GM12878 (cell line): ENCODE results near the gene LPCAT3. TPM values are rescaled to one million over a fixed set of nuclear protein-coding genes. Genes with fewer than 3 reads are reported as not detected.

ENCODE experiments used
- ATAC-seq: fragments of 200-7000 bp; cut with Tn5 transposase; 3 replicates; pipeline ENCODE4 v1.9.1; 2020; ENCODE audit warnings: mild to moderate bottlenecking, moderate library complexity
- BruUV-seq: library from RNA; stranded (reverse); fragments of 400-500 nt; replicated peaks from 2 replicates; lab custom pipeline; 2021; lab: Mats Ljungman, UMichigan
- CTCF ChIA-PET: fragments of 300-600 bp; sonication (Branson Sonifier 250); formaldehyde crosslinking; extraction: SDS; loops from one replicate; lab custom pipeline; 2021; ENCODE audit warnings: inconsistent platforms; lab: Yijun Ruan, JAX
- POLR2A ChIA-PET: fragments of 350-600 bp; formaldehyde crosslinking; extraction: SDS; loops from one replicate; lab custom pipeline; 2021; ENCODE audit warnings: inconsistent platforms; lab: Charles Lee
- RAD21 ChIA-PET: fragments of 300-600 bp; sonication (Branson Sonifier 250); formaldehyde crosslinking; loops from one replicate; lab custom pipeline; 2023; ENCODE audit warnings: antibody characterized with exemption; ENCODE audit not compliant: unreplicated experiment; lab: Charles Lee
- SMC1A ChIA-PET: fragments of 300-600 bp; sonication (Branson Sonifier 250); formaldehyde crosslinking; loops from one replicate; lab custom pipeline; 2023; ENCODE audit not compliant: unreplicated experiment, uncharacterized antibody; lab: Charles Lee
- DNase-seq: peaks from one replicate; pipeline ENCODE4 v3.0.0-alpha.2; 2011; ENCODE audit warnings: low read depth, low spot score
- FAIRE-seq: peaks from 3 replicates; lab custom pipeline; 2011; peaks lifted over from hg19 to GRCh38; lab: Jason Lieb, UNC
- H2AFZ ChIP-seq: 2 replicates; pipeline ENCODE4 v1.6.0; 2011; ENCODE audit warnings: low read depth, low read length, control low read depth; ENCODE audit not compliant: control insufficient read depth
- H3K27ac ChIP-seq: 2 replicates; pipeline ENCODE4 v1.5.1; 2011; ENCODE audit warnings: control low read depth; ENCODE audit not compliant: control insufficient read depth, insufficient read depth
- H3K27me3 ChIP-seq, 2 experiments: replicated peaks in 1 of 2; 2 replicates each; pipeline versions ENCODE4 v1.6.0 to v1.6.1; 2011; ENCODE audit warnings: low read length in 1 of 2; ENCODE audit not compliant: control insufficient read depth in 2 of 2, insufficient read depth in 2 of 2
- H3K36me3 ChIP-seq, 2 experiments: 2 replicates each; pipeline ENCODE4 v1.5.1; 2011; ENCODE audit warnings: low read length in 1 of 2; ENCODE audit not compliant: control insufficient read depth in 2 of 2, insufficient read depth in 2 of 2
- H3K4me1 ChIP-seq: 2 replicates; pipeline ENCODE4 v1.6.1; 2011; ENCODE audit warnings: mild to moderate bottlenecking, low read length, moderate library complexity, mixed read lengths; ENCODE audit not compliant: control insufficient read depth, insufficient read depth
- H3K4me2 ChIP-seq: 2 replicates; pipeline ENCODE4 v1.6.0; 2011; ENCODE audit warnings: control low read depth; ENCODE audit not compliant: control insufficient read depth, insufficient read depth
- H3K4me3 ChIP-seq: fragments of 200-600 bp; sonication (generic); 2 replicates; pipeline ENCODE4 v1.5.1; 2016
- H3K79me2 ChIP-seq: 2 replicates; pipeline ENCODE4 v1.6.0; 2011; ENCODE audit warnings: low read length; ENCODE audit not compliant: control insufficient read depth, insufficient read depth
- H3K9ac ChIP-seq: 2 replicates; pipeline ENCODE4 v1.8.0; 2011; ENCODE audit warnings: low read length, control low read depth, mixed read lengths; ENCODE audit not compliant: control insufficient read depth, insufficient read depth
- H3K9me3 ChIP-seq: replicated peaks from 3 replicates; pipeline ENCODE4 v1.5.1; 2011; ENCODE audit warnings: mild to moderate bottlenecking, low read length; ENCODE audit not compliant: control insufficient read depth, insufficient read depth
- H4K20me1 ChIP-seq: 2 replicates; pipeline ENCODE4 v1.6.0; 2011; ENCODE audit not compliant: control insufficient read depth, insufficient read depth
- ASH2L ChIP-seq: fragments of 300-600, 200-600 bp; sonication (generic); IDR thresholded peaks from 2 replicates; pipeline ENCODE4 v1.6.1; 2017; ENCODE audit warnings: low read depth, mild to moderate bottlenecking, borderline replicate concordance
- BACH1 ChIP-seq: fragments of 450-650 bp; IDR thresholded peaks from 2 replicates; pipeline ENCODE4 v1.6.1; 2017; ENCODE audit warnings: mild to moderate bottlenecking, borderline replicate concordance
- EP300 ChIP-seq, 2 experiments: fragments of 150-350 bp in 1 of 2; IDR thresholded peaks; 2 replicates each; pipeline ENCODE4 v1.6.1; 2011 to 2012; ENCODE audit warnings: low read depth in 2 of 2, low read length in 2 of 2, borderline replicate concordance in 1 of 2, improper control_type of control experiment in 1 of 2, inconsistent platforms in 1 of 2; ENCODE audit not compliant: control insufficient read depth in 1 of 2
- GATAD2B ChIP-seq: fragments of 450-650 bp; conservative IDR thresholded peaks from 2 replicates; pipeline ENCODE4 v1.6.1; 2017; ENCODE audit warnings: low read depth, mild to moderate bottlenecking, moderate library complexity
- HDAC2 ChIP-seq: fragments of 200-600 bp; sonication (generic); IDR thresholded peaks from 2 replicates; pipeline ENCODE4 v1.6.1; 2017
- JUNB ChIP-seq: IDR thresholded peaks from 2 replicates; pipeline ENCODE4 v1.6.1; 2016; ENCODE audit warnings: antibody characterized with exemption, mild to moderate bottlenecking
- KAT2A ChIP-seq: conservative IDR thresholded peaks from 2 replicates; pipeline ENCODE4 v1.6.1; 2011; ENCODE audit warnings: low read depth, low read length; ENCODE audit not compliant: control insufficient read depth
- POLR2A ChIP-seq: IDR thresholded peaks from 2 replicates; pipeline ENCODE4 v1.6.1; 2011; ENCODE audit warnings: low read depth, mild to moderate bottlenecking, low read length
- POU2F2 ChIP-seq: IDR thresholded peaks from 3 replicates; pipeline ENCODE4 v1.6.1; 2011; ENCODE audit warnings: low read depth, mild to moderate bottlenecking, low read length, borderline replicate concordance
- RB1 ChIP-seq: fragments of 450-650 bp; formaldehyde crosslinking; IDR thresholded peaks from 2 replicates; pipeline ENCODE4 v1.6.1; 2017; ENCODE audit warnings: mild to moderate bottlenecking, borderline replicate concordance
- RELA ChIP-seq: fragments of 450-650 bp; IDR thresholded peaks from 2 replicates; pipeline ENCODE4 v1.8.0; 2014; ENCODE audit warnings: borderline replicate concordance; ENCODE audit not compliant: partially characterized antibody
- SMAD1 ChIP-seq: fragments of 450-650 bp; IDR thresholded peaks from 2 replicates; pipeline ENCODE4 v1.6.1; 2018; ENCODE audit warnings: mild to moderate bottlenecking, low read depth; ENCODE audit not compliant: partially characterized antibody
- TCF12 ChIP-seq: IDR thresholded peaks from 2 replicates; pipeline ENCODE4 v1.6.1; 2011; ENCODE audit warnings: low read depth, mild to moderate bottlenecking, low read length
- YBX1 ChIP-seq: fragments of 450-650 bp; IDR thresholded peaks from 2 replicates; pipeline ENCODE4 v1.6.1; 2016; ENCODE audit warnings: antibody characterized with exemption
- ZNF217 ChIP-seq: fragments of 450-650 bp; IDR thresholded peaks from 2 replicates; pipeline ENCODE4 v1.6.1; 2017; ENCODE audit warnings: antibody characterized with exemption, mild to moderate bottlenecking
- WGBS: methylation state at CpG from one replicate; pipeline ENCODE4 v1.1.6; 2016; ENCODE audit warnings: low lambda C conversion rate; ENCODE audit not compliant: insufficient replicate concordance, insufficient coverage; ENCODE audit errors: missing lambda C conversion rate; 5-methylcytosine and 5-hydroxymethylcytosine counted together
- in situ Hi-C: fragments of 300-500 bp; cut with MboI; formaldehyde crosslinking; loops from 9 replicates; pipeline ENCODE4 v1.14.3; 2018; ENCODE audit warnings: mixed read lengths
- intact Hi-C: fragments of 100-400 bp; cut with micrococcal nuclease; formaldehyde crosslinking; loops from one replicate; pipeline ENCODE4 v1.14.2; 2022; ENCODE audit not compliant: unreplicated experiment
- polyA plus RNA-seq, 11 experiments: library from polyadenylated mRNA; depleted of rRNA in 4 of 11; unstranded in 6 of 11; stranded (reverse) in 5 of 11; fragments of >200 nt; fragmentation: Nextera tagmentation in 4 of 11; fragmentation: Illumina TruSeq in 1 of 11; extraction: Ambion mirVana in 4 of 11; extraction: Trizol in 1 of 11; gene quantifications; 1 replicate in 1 of 11; 2 replicates in 10 of 11; pipeline versions ENCODE4 v1.2.1 to v1.2.3, GENCODE V29; 2011 to 2016; ENCODE audit warnings: inconsistent platforms in 2 of 11, missing spikeins in 2 of 11, low read depth in 1 of 11
- total RNA-seq, 4 experiments: library from RNA; depleted of rRNA in 3 of 4; stranded (reverse); fragments of >200 nt in 3 of 4; fragmentation: Illumina TruSeq in 1 of 4; extraction: Trizol in 1 of 4; gene quantifications; 2 replicates each; pipeline versions ENCODE4 v1.2.1 to v1.2.3, GENCODE V29; 2013 to 2021
- TF ChIP-seq, protein P1 (sequence below): IDR thresholded peaks from 2 replicates; pipeline ENCODE4 v1.6.1; 2012; ENCODE audit warnings: mild to moderate bottlenecking, low read depth, low read length
- TF ChIP-seq, protein P2 (sequence below): fragments of 450-650 bp; formaldehyde crosslinking; IDR thresholded peaks from 2 replicates; pipeline ENCODE4 v1.4.0; 2020; ENCODE audit warnings: mild to moderate bottlenecking, moderate library complexity
- TF ChIP-seq, protein P3 (sequence below): fragments of 450-650 bp; IDR thresholded peaks from 2 replicates; pipeline ENCODE4 v1.6.1; 2017; ENCODE audit warnings: borderline replicate concordance

Gene LPCAT3
- total and polyA plus RNA-seq, 10 of the 15 experiments (the other 5 are each of a cell fraction or from before 2014, with no cell fraction given) = 2.6 to 48.3 (median 23.0) TPM

DNA sequence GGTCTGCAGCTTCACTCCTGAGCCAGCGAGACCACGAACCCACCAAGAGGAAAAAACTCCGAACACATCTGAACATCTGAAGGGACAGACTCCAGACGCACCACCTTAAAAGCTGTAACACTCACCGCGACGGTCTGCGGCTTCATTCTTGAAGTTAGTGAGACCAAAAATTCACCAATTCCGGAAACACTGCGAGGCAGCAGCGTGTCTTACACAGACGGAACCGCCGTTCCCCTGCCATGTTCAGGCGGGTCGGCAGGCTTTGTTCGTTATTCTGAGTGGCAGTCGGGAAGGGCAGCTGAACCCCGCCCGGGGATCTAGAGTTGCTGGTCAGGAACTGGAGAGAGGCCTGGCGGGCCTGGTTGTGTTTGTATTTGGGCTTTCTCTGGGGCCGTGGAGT is 20.3 kb upstream of the LPCAT3 start:
- Histone ChIP-seq H3K4me3 (no peak overlapping the region), H3K9ac (no peak overlapping the region), H3K27ac (no peak overlapping the region), H3K4me2 (no peak overlapping the region), H3K4me1 (no peaks in the 10 kb centered on the region), H3K27me3 (no peaks in the 10 kb centered on the region), H4K20me1 (no peaks in the 10 kb centered on the region), H3K9me3 (no peaks in the 10 kb centered on the region), H3K36me3 (no peaks in the 10 kb centered on the region), H2AFZ (no peak overlapping the region), H3K79me2 (no peaks in the 10 kb centered on the region)
- no TSS peak for BruUV-seq
- no peak for ATAC-seq
- intact Hi-C loops = no loop called here
- ChIA-PET RAD21 (interaction anchor here (0.6 kb wide), 1 partner anchor 416 kb away, joined by 3 read pairs; no protein-coding TSS in a partner anchor), POLR2A (no interaction called here), CTCF (interaction anchor here (1.0 to 1.3 kb wide), 3 partner anchors 20 to 106 kb away, joined by 3 read pairs; no protein-coding TSS in a partner anchor), SMC1A (no interaction called here)
- in situ Hi-C loops = no loop called here
- no peak for DNase-seq
- no peak for FAIRE-seq
- 84% methylated on average over 22 of the region's 22 CpGs for WGBS
- TF ChIP-seq JUNB (no peak), TCF12 (no peak), BACH1 (no peak), KAT2A (no peak), GATAD2B (no peak), POU2F2 (no peak), YBX1 (no peak), POLR2A (no peak), HDAC2 (no peak), RB1 (no peak), EP300 (IDR thresholded peaks at IDR 0.05; ENCODE audit: borderline replicate concordance in 1 of 2, control insufficient read depth in 1 of 2, low read depth in 2 of 2, low read length in 2 of 2) (no peak), SMAD1 (no peak), RELA (no peak), ZNF217 (no peak), ASH2L (no peak)
- TF ChIP-seq, protein P1, sequence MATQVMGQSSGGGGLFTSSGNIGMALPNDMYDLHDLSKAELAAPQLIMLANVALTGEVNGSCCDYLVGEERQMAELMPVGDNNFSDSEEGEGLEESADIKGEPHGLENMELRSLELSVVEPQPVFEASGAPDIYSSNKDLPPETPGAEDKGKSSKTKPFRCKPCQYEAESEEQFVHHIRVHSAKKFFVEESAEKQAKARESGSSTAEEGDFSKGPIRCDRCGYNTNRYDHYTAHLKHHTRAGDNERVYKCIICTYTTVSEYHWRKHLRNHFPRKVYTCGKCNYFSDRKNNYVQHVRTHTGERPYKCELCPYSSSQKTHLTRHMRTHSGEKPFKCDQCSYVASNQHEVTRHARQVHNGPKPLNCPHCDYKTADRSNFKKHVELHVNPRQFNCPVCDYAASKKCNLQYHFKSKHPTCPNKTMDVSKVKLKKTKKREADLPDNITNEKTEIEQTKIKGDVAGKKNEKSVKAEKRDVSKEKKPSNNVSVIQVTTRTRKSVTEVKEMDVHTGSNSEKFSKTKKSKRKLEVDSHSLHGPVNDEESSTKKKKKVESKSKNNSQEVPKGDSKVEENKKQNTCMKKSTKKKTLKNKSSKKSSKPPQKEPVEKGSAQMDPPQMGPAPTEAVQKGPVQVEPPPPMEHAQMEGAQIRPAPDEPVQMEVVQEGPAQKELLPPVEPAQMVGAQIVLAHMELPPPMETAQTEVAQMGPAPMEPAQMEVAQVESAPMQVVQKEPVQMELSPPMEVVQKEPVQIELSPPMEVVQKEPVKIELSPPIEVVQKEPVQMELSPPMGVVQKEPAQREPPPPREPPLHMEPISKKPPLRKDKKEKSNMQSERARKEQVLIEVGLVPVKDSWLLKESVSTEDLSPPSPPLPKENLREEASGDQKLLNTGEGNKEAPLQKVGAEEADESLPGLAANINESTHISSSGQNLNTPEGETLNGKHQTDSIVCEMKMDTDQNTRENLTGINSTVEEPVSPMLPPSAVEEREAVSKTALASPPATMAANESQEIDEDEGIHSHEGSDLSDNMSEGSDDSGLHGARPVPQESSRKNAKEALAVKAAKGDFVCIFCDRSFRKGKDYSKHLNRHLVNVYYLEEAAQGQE = no peak
- TF ChIP-seq, protein P2, sequence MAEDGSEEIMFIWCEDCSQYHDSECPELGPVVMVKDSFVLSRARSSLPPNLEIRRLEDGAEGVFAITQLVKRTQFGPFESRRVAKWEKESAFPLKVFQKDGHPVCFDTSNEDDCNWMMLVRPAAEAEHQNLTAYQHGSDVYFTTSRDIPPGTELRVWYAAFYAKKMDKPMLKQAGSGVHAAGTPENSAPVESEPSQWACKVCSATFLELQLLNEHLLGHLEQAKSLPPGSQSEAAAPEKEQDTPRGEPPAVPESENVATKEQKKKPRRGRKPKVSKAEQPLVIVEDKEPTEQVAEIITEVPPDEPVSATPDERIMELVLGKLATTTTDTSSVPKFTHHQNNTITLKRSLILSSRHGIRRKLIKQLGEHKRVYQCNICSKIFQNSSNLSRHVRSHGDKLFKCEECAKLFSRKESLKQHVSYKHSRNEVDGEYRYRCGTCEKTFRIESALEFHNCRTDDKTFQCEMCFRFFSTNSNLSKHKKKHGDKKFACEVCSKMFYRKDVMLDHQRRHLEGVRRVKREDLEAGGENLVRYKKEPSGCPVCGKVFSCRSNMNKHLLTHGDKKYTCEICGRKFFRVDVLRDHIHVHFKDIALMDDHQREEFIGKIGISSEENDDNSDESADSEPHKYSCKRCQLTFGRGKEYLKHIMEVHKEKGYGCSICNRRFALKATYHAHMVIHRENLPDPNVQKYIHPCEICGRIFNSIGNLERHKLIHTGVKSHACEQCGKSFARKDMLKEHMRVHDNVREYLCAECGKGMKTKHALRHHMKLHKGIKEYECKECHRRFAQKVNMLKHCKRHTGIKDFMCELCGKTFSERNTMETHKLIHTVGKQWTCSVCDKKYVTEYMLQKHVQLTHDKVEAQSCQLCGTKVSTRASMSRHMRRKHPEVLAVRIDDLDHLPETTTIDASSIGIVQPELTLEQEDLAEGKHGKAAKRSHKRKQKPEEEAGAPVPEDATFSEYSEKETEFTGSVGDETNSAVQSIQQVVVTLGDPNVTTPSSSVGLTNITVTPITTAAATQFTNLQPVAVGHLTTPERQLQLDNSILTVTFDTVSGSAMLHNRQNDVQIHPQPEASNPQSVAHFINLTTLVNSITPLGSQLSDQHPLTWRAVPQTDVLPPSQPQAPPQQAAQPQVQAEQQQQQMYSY = no peak
- TF ChIP-seq, protein P3, sequence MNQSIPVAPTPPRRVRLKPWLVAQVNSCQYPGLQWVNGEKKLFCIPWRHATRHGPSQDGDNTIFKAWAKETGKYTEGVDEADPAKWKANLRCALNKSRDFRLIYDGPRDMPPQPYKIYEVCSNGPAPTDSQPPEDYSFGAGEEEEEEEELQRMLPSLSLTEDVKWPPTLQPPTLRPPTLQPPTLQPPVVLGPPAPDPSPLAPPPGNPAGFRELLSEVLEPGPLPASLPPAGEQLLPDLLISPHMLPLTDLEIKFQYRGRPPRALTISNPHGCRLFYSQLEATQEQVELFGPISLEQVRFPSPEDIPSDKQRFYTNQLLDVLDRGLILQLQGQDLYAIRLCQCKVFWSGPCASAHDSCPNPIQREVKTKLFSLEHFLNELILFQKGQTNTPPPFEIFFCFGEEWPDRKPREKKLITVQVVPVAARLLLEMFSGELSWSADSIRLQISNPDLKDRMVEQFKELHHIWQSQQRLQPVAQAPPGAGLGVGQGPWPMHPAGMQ = no peak
